Muscle of arm (tissue), 12 donors: ENCODE results near the gene ABCA13. TPM values are rescaled to one million over a fixed set of nuclear protein-coding genes. Genes with fewer than 3 reads are reported as not detected.
A peak's percentile ranks its signal among the peaks of the same experiment; 100 is the strongest.

Experiments used
- DNase-seq: peaks from one replicate; pipeline ENCODE4 v3.0.0-alpha.2; 2013
- polyA plus RNA-seq, 12 donors: library from polyadenylated mRNA; unstranded; fragments of 120-200 nt; gene quantifications; one replicate each; pipeline ENCODE4 v1.2.1, GENCODE V29; 2013; ENCODE audit not compliant: insufficient read length in 12 of 12

ABCA13 gene
- polyA plus RNA-seq, 12 donors = 0.01 to 0.36 (median 0.11) TPM; not detected in 2

DNA sequence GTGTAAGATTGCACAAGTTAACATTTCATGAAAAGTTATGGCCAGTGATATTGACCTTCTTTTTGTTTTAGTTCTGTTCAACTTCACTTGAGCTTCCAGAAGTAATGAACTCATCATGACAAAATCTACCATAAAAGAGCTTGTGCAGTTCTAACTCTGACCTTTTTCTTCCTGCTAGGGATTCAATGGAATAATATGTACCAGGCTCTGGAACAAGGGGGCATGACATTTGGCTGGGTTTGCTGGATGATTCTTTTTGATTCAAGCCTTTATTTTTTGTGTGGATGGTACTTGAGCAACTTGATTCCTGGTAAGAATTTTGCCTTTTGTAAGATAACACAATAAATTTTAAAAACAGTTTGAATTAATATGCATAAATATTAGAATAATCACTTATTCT, 205.0 kb downstream of the ABCA13 start:
- no peak for DNase-seq

DNA sequence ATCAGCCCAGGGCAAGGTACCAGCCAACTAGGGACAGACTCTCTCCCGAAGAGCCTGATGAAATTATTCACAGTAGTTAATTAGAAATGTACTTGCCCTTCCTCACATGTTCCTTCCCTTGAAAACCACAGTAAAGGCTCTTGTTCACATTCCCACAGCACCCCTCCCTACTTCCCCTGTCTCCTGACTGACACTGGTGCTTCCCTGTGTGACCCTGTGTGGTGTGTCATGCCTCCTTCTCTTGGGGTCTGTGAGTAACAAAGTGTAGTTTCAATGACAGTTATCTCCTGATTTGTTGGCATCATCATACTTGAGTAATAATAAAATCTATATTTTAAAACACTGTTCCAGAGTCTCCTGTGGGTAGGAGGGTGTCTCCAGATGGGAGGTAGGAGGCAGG, 209.7 kb downstream of the ABCA13 start:
- DNase-seq = no peak

DNA sequence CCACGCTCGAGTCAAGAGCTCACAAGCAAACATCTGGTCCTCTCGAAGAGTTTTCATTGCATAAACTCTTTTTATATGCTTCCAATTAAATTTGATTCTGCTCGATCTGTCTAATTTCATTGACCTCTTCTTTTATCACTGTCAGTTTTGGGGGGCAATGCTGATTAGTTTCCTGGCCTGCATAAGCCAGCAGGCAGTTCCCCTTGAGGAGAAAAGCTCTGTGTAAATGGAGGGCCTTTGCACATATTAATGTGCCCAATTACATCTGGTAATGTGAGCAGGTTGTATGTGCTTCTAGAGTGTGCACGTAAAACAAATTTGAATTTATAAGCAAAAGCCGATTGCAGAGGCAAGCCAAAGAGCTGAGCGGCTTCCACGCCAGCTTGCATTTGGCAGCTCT, 210.3 kb downstream of the ABCA13 start:
- no peak for DNase-seq

DNA sequence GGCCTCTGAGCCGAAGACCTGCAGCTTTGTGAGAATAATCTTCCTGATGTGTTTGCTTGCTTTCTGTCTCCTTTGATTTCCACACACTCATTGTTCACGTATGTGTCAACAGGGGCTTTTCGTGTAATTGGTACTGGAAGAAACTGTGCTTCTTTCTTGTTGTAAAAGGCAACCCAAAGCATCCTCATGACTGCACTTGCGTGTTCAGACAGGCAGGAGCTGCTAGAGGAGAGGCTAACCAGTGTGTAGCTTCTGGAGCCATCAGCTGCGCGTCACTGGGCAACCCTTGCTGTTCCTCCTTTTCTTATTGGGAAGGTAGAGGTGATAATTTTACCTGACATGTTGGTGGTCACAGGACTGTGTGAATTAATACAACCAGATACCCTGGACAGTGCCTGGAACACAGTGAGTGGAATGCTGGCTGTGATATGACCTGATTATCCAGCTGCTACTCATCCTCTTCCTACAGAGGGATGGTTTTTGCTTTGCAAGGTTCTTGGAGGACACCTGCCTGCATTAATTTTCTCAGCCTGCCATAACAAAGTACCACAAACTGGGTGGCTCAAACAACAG, 213.0 kb downstream of the ABCA13 start:
- no peak for DNase-seq

DNA sequence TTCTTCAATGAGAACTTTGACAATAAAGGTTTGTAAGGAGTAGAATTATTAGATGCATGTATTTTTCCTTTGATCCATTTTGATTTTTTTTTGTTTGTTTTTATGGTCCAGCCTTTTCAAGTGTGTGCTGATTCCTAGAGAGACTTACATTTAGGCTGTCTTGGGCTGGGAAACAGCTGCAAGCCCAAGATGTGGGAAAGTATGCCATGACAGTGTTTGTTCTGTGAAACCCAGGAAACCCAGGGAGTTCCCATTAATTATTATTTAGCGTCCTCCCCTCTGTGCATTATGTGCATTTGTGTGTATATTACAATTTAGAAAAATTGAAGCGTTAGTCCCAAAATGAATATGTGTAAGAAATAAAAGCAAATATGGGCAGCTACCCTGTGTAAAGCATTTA, 216.7 kb downstream of the ABCA13 start:
- no peak for DNase-seq

DNA sequence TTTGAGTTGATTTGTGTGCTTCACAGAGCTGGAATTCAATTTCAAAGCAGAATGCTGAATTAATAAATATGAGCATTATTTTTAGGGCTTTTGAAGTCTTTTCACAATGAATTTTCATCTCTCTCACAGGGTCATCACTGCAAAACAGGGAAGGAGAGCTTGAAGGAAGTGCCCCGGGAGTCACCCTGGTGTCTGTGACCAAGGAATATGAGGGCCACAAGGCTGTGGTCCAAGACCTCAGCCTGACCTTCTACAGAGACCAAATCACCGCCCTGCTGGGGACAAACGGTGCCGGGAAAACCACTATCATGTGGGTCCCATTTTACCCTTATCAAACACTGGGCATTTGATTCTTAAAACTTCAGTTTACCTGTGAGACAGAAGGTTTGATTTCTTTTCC, 217.7 kb downstream of the ABCA13 start:
- no peak for DNase-seq

DNA sequence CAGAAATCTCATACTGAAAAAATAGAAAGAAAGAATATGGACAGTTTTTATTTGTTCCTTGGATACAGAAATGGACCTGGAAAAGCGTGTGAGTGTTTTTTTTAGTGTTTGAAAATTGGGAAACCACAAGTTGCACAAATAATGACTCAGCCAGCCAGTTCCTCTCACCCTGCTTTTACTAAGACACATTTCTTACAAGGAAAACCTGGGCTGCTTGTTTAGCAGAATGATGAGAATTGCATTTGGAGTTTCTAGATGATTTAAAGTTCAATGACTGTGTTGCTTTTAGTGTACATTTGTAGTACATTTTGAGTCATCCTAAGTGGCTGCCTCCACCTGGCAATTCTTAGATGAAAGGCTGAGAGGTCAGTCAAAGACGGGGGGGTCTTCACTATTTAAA, 218.7 kb downstream of the ABCA13 start:
- DNase-seq = no peak

DNA sequence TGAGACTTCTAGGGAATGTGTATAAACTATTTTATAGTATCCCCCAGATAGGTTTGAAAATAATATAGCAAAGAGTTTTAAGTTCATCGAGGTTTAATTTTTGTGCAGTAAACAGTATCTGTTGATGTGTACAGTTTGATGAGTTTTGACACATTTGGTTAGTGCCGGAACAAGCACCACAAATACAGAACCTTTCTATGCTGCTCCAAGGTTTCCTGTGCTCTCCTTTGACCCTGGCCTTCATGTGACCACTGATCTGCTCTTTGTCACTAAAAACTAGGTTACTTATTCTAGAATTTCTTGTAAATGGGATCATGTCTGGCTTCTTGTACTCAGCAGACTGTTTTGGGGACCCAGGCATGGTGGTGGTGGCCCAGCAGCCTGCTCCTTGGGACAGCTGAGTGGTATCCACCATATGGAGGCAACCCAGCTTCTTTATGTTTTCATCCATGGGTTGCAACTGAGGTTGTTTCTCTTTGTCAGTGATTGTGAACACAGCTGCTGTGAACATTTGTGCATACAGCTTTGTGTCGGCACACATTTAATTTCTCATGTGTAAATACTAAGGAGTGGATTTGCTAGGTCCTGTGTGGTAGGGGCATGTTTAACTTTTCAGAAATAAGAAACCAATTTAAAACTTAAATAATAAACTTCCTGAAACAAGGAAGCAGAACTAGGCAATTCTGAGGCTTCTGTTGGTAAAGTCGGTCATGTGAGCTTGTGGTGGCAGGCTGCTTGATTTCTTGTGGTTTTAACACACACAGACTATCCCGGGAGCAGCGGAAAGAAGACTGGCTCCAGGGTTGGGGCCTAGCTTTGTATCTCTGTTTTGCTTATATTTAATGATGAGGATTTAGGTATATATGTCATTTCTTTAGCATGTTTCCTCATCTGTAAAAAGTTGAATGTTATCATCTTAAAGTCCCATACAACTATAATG, 219.4 kb downstream of the ABCA13 start:
- no peak for DNase-seq

DNA sequence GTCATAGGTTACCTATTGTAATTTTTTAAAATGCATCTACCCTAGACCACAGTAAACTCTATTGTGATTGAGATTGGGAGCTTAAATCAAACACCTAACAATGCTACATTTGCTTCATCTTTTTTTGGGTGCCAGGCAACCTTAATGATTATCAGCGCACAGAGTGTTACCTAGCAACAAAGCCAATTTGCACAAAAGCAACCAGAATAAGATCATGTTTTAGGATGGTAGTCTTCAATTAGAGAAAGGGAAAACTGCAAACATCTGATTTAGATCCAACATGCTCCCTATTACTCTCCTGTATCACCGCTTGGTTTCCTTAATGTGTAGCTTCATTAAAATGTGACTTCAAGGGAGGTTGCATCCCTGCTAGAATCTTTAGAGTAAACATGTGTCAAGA, 226.9 kb downstream of the ABCA13 start:
- DNase-seq = no peak

DNA sequence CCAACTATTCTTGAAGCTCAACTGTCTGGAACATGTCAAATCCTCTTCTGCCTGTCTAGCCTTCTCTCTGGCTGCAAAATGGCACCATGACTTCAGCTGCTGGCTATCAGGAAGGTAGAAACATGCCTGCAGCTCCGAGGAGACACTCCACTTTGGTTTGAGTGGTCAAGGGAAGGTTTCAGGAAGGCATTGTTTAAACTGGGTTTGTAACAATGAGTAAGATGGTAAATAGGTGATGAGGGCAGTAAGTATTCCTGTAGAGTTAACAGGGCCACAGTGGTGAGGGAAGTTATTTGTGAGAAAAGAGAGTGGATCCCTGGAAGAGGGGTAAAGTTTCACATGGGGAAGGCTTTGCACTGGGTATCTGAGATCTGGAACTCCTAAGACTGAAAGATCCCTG, 231.5 kb downstream of the ABCA13 start:
- DNase-seq = no peak

DNA sequence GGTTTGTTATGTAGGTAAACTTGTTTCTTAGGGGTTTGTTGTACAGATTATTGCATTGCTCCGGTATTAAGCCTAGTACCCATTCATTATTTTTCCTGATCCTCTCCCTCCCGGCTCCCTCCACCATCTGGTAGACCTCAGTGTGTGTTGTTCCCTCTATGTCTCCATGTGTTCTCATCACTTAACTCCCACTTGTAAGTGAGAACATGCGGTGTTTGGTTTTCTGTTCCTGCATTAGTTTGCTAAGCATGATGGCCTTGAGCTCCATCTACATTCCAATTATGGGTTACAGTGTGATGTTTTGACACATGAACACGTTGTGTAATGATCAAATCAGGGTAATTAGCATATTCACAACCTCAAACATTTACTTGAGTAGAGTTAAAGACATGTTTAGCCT, 237.5 kb downstream of the ABCA13 start:
- no peak for DNase-seq

DNA sequence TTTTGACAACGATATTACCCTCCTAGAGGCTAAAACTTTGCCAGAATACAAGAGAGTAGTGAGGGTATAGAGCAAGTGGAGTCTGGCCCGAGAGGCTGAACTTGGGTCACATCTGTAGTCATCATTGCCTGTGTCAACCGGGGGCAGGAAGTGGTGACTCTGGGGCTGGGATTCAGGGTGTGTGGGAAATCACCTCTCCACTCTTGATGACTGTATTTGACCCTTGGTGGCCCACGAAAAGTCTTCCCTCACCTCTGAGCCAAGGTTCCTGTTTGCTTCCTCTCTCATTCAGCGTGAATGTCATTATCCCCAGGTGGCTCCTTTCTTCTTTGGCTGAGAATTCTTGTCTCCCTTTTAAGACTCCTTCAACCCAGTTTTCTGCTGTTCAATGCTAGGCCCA, 240.4 kb downstream of the ABCA13 start:
- DNase-seq = no peak

DNA sequence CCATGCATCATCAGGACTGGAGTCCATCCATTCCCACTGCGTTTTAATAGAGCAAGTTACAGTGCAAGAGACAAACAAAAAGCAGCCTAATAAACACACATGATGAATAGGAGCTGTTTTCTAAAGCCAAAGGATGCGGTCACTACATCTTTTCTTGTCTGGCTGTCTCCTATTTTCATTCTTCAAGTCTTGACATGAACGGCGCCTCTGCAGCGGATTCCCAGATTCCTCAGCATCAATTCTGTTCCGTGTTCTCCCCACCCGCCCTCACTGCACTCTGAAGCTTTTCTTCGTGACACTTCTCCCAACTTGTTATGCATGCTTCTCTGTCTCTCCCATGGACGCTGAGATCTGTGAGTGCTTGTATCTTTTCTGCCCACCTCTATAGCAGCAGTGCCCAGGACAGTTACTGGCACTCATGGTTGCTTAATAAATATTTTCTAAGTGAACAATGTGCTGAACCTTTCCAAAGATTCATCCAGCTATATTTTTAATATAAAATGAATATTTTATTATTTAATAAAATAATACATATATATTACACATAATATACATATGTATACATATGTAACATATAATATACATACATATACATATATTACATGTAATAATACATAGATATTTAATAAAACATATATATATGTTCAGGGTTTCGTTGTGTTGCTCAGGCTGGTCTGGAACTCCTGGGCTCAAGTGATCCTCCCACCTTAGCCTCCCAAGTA, 242.9 kb downstream of the ABCA13 start:
- no peak for DNase-seq

DNA sequence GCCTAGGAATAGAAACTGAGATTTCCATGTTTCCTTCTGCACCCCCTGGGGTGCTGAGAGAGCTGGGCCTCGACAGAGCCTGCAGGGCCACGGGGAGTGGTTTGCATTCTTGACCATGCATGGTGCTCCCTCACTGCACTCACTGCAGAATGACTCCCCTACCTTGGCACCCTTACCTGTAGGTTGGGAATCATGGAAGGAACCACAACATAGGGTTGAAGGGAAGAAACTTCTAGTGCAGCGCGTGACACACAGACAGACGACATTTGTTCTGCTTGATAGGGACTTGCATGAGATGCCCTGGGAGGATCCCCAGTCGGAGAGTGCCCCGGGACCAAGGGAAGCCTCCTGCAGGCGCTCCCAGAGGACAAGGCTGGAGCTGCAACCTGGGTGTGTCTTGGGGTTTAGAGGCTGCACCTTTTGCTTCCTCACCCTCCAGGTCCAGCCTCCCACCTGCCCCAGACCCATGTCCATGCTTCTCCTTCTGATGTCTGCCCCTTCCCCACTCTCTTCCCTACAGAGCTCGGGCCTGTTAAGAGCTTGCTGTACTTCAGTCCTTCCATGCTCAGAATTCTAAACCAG, 245.2 kb downstream of the ABCA13 start:
- DNase-seq = no peak

DNA sequence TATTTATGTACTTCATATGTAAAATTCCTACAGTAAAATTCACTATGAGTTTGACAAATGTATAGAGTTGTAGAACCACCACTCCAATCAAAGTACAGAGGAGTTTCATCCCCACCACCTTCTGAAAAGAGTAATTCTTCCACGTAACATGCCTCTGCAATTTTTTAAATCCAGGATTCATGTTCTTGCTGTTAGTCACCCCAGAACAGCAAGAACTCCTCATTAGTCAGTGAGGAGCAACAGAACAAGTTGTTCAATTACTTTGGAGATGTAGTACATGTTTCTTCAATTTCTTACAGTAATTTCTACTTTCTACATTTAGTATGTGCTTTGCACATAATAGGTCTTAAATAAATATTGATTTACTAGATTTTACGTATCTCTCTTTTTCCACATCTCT, 248.1 kb downstream of the ABCA13 start:
- DNase-seq = no peak

DNA sequence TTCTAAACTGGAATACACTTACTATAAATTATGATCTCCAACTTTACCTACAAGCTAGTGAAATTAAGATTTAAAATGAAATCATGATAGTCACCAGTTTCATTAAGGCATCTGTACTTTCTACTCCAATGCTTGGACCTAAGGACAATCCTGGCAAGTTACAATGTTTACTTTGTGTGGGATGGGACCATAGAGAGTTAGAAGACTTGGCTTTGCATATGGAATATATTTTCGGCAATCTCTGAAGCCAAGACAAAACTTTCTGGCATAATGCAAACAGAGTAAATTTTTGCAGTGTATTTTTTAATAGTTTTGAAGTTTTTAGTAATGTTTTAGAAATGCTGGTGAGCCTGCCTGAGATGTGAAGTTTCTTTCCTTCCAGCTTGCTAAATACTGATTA, 248.9 kb downstream of the ABCA13 start:
- DNase-seq = peak; percentile 78

DNA sequence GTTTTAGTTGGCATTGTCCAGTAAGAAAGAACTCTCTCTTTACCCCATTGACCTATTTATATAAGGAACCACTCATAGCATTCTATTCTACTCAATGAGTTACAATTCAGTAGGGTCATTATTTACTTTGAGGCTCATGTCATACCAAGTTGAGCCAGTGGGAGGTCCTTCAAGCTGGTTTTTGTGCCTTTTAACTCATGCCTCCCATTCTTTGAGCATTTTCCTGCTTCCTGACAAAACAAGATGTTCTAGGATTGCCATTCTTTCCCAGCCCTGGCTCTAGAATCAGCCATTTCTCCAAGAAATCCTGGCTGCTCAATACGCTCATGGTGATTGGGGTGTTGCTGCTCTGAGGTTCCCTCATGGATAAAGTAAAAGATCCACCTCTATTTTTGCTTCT, 250.1 kb downstream of the ABCA13 start:
- DNase-seq = no peak

DNA sequence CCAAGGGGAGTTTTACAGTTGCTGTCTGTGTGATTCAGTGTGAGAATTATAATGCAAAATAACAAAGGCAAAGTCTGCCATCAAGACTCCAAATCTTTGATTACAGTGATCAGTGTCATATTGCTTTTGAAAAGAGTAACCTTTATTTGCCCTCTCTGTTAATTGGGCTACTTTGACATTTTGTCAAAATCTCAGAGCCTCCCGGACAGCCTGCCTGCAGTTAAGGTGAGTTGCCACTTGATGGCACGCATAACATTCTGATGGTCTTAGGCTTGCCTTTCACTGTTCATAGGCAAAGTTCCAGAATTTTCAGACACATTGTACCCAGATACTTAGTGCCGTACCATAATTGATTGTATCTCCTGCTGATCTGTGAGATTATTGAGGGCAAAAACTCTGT, 253.5 kb downstream of the ABCA13 start:
- DNase-seq = no peak

DNA sequence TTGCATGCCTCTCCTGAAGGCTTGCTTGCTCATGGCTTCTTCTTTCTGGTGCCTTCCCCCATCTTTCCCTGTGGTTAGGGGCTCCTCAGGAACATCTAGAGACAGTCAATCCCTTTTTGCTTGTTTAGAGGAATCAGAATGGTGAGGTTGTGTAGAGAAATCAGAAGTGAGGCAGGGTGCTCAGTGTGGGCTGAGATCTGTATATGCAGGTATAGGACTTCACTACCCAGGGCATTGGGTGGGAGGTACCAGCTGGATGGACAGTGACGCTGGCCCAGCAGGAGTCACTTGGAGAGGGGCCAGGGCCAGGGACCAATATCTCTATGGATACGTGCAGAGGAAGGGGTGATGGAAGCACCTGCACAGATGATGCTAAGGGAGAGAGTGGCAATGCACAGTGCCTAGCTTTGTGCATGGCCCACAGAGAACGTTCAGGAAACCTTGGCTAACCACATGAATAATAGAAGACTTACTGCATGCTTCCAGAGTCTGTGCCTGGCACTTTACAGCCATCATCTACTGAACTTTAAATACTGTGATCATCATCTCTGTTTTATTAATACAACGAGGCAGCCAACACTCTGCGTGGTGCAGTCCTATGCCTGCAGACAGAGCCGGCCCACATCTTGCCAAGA, 255.2 kb downstream of the ABCA13 start:
- DNase-seq = no peak

DNA sequence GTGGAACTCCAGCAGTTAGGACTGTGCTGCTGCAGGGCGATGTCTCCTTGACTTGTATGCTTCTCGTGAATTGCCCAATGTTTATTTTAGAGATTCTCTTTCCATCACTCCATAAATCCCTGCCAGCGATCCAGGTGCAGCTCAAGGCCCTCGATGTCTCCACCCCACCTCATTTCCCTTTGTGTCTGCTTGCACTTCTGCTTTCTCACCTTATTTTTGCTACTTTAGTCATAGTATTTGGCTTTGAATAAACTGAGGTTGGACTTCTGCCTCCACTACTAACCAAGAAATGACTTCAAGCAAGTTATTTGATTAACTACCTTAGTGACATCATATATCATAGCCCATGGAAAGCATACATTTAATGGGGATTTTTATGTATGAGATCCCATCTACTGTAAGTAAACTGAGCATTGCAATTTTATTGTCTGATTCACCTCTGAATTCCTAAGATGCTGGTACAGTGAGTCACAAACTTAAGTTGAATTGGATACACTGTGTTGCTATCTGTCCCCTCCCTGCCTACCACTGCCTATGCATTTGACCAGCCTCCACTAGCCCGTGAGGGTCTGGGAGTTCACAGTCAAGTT, 255.8 kb downstream of the ABCA13 start:
- DNase-seq = no peak

DNA sequence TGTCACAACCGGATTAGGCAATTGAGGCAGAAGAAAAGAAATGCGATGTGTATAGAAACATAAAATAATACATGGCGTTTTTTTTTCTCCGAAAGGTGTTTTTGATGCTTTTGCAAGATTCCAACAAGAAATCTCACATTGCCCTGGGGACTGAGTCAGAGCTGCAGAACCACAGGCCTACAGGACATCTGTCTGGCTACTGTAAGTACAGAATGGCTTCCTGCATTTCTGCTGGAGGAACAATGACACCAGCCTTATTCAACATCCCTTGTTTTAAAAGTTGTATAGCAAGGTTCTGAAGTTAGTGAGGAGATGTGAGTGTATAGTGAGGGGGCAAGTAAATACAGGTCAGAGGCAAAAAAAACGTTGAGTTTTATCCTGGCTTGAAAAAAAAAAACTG, 256.4 kb downstream of the ABCA13 start:
- DNase-seq = no peak
